HG03135 (cell line): ENCODE data around the gene CD2.

Experiments
- ATAC-seq: cut with Tn5 transposase; IDR thresholded peaks from one replicate; pipeline ENCODE4 v1.9.1; 2021; ENCODE audit warnings: mild to moderate bottlenecking, moderate library complexity; ENCODE audit not compliant: unreplicated experiment

CD2 gene

DNA sequence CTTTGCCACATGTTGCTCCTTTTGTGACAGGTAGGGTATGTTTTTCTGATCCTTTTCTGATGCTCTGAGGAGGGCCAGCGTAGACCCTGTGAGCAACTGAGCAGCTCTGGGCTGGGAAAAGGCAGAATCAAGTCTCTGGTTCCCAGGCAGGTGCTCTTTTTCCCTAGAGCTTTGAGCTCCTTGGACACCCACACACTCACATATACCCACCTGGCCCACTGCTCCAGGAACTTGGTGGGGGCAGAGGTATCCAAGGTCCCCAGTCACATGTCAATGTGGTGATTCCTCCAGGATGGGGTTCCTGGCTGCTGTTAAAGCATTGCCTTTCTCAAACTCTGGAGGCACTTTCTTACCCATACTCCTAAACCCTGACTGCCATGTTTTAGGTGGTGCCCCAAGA lies 5.4 kb downstream of the CD2 start:
- ATAC-seq, result no peak

DNA sequence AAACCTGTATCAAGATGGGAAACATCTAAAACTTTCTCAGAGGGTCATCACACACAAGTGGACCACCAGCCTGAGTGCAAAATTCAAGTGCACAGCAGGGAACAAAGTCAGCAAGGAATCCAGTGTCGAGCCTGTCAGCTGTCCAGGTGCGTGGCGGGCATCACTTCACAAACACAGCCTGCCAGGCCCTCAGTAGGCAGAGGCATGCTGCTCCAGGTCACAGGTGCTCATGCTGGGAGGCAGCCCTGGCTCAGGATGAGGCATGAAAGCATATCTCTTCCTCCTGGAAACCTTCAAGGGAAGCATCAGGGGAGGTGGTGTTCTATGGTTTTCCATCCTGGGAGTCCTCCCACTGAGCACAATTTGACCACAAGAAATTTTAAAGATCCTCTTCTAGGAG lies 6.3 kb downstream of the CD2 start:
- ATAC-seq, result no peak

DNA sequence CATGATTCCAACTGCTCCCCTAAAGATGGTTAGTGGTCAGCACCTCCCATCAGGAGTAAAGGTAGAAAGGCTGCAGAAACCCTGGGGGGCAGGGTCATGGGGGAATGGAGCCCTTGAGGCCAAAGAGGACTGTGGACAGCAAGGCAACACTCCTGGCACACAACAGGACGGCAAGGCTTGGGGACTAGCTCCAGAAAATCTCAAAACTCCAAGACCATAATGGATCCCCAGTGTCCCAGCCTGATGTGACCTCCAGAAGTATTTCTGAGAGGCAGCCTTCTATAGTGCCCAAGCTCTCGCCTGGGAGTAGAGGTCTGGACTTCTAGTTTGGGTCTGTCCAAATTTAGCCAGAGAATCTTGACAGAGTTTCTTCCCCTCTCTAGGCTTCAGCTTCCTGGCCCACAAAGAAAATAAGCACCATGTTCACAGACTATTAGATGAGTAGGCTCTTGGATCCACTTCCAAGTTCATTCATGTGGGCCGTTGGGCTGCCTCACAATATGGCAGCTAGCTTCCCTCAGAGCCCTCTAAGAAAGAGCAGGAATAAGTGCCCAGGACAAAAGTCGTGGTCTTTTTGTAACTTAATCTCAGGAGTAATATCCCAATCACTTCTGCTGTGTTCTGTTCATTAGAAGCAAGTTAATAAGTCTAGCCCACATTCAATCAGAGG lies 6.9 kb downstream of the CD2 start:
- ATAC-seq, result no peak

DNA sequence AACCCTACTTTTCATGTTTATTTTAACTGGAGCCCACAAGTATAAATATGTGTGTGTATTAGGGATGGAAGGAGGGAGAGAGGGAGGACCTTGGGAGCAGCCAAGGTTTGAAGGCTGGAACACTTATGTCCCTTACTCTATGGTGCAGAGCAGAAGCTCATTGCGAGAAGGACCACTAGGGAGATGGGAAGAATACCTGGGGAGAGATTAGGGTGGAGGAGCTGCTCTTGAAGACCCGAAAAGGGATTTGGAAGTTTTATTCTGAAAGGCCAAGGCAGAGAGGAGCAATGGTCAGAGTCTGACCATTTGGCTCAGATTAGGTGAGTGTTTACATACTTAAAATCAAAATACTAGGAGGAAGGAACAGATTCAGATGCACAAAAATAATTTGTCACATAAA lies 8.1 kb downstream of the CD2 start:
- no peak for ATAC-seq

DNA sequence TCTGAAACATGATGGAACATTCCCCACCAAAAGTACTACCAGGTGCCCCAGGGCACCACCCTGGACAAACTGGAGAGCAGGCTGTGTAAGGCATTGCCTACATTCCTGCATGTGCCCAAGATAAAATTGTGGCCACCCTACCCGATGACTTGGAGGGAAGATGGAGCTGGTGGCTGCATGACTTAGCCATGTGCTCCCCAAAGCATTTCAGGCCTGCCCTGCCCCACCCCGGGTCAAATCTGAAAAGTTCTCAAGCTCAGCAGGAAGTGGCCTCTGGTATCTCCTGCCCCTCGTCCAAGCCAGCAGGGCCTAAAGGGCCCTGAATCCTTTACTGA lies 8.5 kb downstream of the CD2 start:
- ATAC-seq, result no peak

DNA sequence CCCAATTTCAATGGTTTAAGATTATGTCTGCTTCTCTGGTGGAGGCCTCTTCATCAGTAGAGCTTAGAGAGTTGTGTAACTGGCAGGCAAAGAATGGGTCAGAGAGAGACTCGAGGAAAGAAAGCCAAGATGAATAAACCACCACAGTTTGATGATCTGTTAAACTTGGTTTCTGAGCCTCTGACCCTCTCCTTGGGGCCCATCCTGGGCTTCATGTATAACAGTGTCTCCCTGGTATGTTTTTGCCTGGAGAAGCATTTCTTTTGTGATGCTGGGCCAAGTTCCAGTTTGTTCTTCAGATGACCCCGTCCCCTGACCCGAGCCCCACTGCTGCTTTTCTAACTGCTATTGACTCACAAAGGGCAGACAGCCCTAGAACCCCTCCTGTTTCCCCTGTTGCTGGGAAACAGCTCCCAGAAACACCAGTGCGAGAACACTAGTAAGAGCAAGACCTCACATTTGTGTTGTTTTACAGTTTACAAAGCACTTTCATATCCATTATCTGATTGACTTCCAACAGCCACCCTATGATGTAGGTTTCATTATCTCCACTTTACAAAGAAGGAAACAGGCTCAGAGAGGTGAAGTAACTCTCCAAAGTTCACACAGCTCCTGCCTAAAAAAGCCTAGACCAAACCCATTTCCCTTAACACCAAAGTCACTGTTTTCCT lies 9.0 kb downstream of the CD2 start:
- no peak for ATAC-seq

DNA sequence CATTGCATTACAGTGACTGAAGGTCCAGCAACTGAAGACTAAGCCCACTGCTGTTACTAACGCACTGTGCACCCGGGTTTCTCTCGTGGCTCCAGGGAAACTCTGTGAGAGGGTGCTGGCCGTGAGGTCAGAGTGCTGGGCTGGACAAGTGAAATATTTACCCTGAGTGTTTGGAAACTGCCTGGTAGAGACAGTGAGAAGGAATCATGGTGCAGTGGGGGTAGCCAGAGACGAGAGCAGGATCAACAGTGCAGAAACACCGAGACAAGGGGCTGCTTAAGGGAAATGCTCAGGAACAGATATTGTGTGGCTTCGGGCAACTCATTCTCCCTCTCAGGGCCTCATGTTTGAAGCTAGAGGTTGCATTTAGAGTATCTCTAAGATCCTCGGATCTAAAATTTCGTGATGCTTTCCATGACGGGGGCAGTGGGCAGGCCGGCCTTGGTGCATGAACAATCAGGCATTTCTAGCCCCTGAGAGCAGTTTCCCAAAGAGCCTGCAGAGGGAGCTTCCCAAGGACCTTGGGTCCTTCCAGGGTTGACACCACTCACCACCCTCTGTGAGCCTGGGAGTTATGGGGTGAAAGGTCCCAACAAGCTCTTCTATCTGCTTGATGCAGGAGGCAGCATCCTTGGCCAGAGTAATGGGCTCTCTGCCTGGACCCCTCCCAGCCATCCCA lies 9.7 kb downstream of the CD2 start:
- ATAC-seq, result no peak

DNA sequence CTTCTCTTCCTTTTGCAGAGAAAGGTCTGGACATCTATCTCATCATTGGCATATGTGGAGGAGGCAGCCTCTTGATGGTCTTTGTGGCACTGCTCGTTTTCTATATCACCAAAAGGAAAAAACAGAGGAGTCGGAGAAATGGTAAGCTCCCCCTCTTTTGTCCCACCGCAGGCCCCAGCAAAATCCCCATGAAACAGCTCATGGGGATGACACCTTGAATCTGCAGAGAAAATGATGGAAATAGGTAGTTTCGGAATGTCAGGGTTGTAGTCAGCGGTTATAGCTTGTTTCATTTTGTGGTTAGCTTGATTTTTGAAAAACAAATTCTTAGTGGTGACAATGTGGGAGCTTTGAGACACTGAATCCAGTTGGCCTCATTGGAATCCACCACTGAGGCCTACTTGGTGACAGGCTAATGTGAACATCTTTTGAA lies 10.3 kb downstream of the CD2 start:
- no peak for ATAC-seq

DNA sequence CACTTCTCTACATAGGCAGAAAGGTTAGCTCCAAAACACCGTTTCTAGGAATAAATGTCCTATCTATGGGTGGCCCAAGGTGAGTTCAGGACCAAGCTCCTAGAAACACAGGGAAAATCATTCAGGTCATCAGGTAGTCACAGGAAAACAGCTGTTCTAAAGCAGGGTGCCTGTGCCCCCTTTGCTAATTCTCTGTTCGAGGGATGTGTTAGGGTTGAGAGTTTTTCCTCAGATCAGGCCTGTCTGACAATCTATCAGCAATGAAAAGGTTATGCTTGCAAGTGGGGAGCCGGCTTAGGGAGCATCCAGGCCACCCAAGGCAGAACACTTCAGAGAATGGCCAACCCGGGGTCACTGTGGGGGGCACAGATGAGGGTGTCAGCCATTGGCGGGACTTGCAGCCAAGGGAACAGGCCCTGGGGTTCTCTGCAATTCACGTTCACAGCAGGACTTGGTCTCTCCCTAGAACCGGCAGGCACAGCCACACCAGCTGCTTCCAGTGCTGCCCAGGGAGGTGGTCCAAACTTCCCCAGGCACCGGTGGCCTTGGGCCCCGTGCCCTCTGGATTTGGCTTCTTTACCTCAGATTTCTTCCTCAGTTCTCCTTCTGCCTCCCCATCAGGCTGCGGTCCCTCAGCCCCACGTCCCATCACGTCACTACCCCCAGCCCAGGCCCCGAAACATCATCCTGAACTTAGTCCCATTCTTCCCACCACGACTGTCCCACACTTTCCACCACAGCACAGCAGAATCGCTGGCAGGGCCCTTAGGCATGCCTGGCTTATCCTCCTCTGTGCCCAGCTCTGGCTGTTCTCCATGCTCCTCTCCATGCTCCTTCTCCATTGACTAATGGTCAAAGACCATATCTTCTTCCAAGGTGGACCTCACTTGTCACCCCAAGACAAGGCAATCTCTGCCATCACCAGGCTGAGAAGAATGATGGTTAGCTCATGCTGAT lies 11.0 kb downstream of the CD2 start:
- no peak for ATAC-seq

DNA sequence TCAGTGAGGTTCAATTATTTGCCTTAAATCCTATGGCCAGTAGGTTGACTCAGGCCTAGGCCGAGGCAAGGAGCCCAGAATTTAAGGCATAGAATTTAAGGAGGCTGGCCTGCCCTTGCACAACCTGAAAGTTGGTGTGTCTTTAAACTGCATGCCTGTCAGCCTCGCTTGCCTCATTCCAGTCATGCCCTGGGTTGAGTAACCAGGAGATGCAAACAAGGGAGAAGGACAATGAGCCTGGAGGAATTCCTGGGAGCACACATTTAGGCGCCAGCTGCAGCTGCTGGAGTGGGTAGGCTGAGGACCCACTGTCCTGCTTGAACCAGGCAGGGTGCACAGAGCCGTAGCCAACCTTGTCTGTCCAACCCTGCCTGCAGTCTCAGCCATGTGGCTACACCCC lies 11.7 kb downstream of the CD2 start:
- ATAC-seq, result no peak

DNA sequence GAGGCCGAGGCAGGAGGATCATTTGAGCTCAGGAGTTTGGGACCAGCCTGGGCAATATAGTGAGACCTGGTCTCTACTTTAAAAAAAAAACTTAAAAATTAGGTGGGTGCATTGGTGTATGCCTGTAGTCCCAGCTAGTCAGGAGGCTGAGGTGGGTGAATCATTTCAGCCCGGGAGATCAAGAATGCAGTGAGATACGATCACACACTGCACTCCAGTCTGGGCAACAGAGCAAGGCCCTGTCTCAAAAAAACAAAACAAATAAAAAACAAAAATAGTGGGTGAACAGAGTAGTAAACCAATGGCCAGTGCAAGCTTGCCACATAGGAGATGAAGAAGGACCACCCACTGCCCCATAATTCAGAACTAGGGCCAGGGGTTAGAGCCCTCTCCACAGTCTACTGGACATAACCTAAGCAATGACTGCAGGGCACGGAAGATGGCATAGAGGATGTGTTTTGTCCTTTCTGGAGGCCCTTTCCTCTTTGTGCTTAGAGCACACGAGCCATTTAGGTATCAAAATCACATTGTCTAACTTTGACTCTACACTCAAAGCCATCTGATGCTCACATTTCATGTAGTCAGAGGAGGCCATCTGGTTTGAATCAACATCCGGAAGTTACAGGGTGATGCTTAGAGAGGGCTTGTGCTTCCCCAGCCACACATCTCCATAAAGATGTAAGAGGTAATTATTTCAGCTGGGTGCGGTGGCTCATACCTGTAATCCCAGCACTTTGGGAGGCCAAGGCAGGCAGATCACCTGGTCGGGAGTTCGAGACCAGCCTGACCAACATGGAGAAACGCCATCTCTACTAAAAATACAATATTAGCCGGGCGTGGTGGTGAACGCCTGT lies 12.6 kb downstream of the CD2 start:
- no peak for ATAC-seq

DNA sequence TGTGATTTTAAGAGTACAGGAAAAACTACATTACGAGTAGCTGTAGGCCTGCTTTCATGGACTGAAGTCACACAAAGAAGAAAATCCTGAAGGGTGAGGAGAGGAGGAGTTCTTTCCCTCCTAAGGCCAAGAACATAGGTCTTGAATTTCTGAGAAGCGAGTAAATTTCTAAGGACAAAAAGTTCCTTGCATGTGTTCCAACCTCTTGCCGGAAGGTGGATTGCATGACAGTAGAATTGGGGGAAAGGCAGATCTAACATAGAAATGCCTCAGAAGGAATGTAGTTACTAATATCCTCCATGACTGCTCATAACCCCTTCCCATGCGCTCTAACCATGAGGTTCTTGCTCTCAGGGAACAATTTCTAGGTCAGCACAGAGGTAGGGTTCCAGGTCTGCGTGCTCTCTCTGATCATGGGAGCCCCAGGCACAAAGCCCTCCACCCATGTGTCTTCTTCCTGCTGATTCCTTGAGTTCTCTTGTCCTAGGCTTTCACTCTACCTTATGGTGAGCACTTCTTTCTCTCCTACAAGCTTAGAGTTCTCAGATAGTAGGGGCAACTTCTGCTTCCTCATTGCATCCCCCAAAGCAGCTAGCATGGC lies 13.7 kb downstream of the CD2 start:
- ATAC-seq, result no peak

DNA sequence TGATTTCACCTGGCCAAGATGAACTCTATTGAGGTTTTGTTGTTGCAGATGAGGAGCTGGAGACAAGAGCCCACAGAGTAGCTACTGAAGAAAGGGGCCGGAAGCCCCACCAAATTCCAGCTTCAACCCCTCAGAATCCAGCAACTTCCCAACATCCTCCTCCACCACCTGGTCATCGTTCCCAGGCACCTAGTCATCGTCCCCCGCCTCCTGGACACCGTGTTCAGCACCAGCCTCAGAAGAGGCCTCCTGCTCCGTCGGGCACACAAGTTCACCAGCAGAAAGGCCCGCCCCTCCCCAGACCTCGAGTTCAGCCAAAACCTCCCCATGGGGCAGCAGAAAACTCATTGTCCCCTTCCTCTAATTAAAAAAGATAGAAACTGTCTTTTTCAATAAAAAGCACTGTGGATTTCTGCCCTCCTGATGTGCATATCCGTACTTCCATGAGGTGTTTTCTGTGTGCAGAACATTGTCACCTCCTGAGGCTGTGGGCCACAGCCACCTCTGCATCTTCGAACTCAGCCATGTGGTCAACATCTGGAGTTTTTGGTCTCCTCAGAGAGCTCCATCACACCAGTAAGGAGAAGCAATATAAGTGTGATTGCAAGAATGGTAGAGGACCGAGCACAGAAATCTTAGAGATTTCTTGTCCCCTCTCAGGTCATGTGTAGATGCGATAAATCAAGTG lies 14.3 kb downstream of the CD2 start:
- ATAC-seq, result no peak

DNA sequence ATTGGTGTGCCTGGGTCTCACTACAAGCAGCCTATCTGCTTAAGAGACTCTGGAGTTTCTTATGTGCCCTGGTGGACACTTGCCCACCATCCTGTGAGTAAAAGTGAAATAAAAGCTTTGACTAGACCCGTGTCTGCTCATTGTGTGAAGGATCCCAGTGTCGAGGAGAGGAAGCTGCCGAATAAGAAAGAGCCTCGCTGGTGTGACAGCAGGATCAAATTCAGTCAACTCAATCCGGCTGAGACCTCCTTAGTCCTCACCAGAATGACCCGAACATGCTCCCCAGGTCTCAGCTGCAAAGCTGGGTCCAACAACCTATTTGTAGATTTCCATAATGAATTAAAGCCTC lies 14.8 kb downstream of the CD2 start:
- no peak for ATAC-seq

DNA sequence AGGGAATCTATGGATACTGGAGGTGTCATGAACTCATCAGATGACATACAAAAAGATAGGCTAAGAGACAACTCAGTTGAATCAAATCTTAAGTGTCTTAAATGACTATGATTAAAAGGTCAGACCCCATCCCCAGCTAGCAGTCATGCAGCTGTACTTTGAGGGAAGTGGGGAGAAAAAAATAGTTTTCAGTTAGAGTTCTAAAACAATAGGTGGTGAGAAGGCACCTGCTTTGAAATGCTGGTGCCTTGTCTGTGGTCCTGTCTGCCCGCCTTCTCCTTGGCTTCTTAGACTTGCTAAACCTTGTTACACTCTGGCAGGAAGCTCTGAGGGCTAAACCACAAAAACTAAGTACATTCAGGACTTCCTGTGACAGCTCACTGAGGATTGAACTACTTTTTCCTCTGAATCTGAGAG lies 15.3 kb downstream of the CD2 start:
- ATAC-seq, result no peak

DNA sequence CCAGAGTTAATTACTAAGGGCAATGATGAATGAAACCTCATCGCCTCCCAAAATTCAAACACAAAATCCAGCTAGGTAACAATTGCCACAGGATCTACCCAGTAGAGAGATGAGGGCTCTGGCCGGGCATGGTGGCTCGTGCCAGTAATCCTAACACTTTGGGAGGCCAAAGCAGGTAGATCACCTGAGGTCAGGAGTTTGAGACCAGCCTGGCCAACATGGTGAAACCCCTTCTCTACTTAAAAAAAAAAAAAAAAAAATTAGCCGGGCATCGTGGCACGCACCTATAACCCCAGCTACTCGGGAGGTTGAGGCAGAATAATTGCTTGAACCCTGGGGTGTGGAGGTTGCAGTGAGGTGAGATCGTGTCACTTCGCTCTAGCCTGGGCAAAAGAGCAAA lies 15.8 kb downstream of the CD2 start:
- ATAC-seq, result no peak

DNA sequence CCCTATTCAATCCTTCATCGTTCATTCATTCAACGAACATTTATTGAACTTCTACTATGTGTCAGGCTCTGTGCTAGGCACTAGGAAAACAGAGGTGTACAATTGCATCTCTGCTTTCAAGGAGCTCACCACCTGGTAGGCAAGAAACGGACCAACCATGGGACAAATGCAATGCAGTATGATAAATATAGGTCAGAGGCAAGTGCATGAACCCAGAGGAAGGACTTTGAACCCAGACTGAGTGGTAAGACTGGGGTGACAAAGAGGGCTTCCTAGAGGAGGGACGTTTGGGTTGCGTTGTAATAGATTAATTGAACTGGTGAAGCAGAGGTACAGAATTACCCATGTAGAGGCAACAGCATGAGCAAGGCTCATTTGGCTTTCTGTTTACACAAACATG lies 16.4 kb downstream of the CD2 start:
- ATAC-seq, result no peak

DNA sequence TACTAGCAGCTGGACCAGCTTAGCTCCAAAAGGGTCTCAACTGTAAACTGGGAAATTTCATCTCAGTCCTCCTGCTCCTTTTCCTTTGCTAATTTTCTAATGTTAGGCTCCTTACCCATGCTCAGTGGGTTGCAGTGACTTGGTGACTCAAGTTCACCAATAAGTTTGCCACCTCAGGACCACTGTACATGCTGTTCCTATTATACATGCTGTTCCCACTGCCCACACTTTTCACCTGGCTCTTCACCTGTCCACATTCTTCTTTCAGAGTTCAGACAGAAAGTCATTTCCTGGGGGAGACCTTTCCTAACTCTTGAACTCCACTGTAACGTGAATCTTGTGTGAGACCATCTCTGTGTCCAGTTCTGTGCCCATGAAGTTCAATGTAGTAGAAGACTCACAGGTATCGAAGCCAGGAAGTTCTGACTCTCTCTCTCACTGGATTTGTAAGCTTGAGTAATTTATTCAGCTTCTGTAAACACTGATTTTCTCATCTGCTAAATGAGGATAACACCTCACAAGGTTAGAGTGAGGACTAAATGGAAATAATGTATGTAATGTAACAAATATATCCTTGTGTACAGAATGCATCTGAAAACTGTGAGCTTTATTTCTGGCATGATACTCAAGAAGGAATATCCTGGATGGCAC lies 17.9 kb downstream of the CD2 start:
- ATAC-seq, result no peak

DNA sequence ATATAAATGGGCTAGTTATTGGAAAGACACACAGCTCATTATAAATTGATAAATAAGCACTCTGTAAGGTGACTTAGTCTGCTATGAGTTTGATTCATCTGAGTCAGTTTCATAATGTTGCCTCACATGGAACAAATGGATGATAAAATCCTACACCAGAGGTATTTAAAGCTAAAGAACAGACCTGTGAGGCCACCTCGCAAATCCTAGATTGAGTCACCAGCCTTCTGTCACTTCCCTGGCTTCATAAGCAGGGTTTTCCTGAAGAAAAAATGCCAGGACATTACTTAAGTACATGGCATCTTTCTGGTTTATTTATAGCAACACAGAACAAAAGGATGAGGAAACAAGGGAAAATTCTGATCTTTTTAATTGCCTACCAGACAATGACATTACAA lies 18.4 kb downstream of the CD2 start:
- no peak for ATAC-seq
